Gastroesophageal sphincter (tissue), 4 donors: ENCODE data around the gene TET2. TPM values are rescaled to one million over a fixed set of nuclear protein-coding genes. Genes with fewer than 3 reads are reported as not detected.

ENCODE experiments used
- ATAC-seq: fragments of 150-250 bp; one replicate; pipeline ENCODE4 v1.9.1; 2016; ENCODE audit warnings: mild to moderate bottlenecking, moderate library complexity
- H3K27ac ChIP-seq, 4 donors: fragments of 200-600 bp; sonication (generic) in 3 of 4; 1 replicate in 3 of 4; 2 replicates in 1 of 4; pipeline ENCODE4 v1.5.1; 2016 to 2019
- H3K27me3 ChIP-seq: fragments of 200-600 bp; sonication (generic); one replicate; pipeline ENCODE4 v1.5.1; 2019
- H3K36me3 ChIP-seq, 2 donors: fragments of 200-600 bp; sonication (generic); one replicate each; pipeline ENCODE4 v1.5.1; 2019; ENCODE audit warnings: control low read depth in 1 of 2
- H3K4me1 ChIP-seq, 3 donors: fragments of 200-600 bp; sonication (generic); 1 replicate in 2 of 3; 2 replicates in 1 of 3; pipeline ENCODE4 v1.5.1; 2016 to 2019; ENCODE audit warnings: control low read depth in 2 of 3
- H3K4me3 ChIP-seq, 2 donors: fragments of 200-600 bp; sonication (generic); one replicate each; pipeline ENCODE4 v1.5.1; 2019; ENCODE audit warnings: mild to moderate bottlenecking in 1 of 2, moderate library complexity in 1 of 2
- H3K9me3 ChIP-seq, 3 donors: fragments of 200-600 bp; sonication (generic); one replicate each; pipeline ENCODE4 v1.5.1; 2017 to 2019; ENCODE audit warnings: control low read depth in 2 of 3
- EP300 ChIP-seq: sonication (generic); formaldehyde crosslinking; IDR thresholded peaks from one replicate; pipeline ENCODE4 v1.6.1; 2017; ENCODE audit warnings: antibody characterized with exemption, mild to moderate bottlenecking
- POLR2A ChIP-seq, 2 donors: fragments of 450-650 bp; IDR thresholded peaks; one replicate each; pipeline ENCODE4 v1.6.1; 2017; ENCODE audit warnings: antibody characterized with exemption in 2 of 2, mild to moderate bottlenecking in 2 of 2, moderate library complexity in 1 of 2
- POLR2AphosphoS5 ChIP-seq: sonication (generic); formaldehyde crosslinking; IDR thresholded peaks from one replicate; pipeline ENCODE4 v1.6.1; 2017; ENCODE audit warnings: antibody characterized with exemption
- WGBS, 2 donors: methylation state at CpG; one replicate each; pipeline ENCODE4 v1.1.5; 2018; ENCODE audit warnings: low coverage in 1 of 2; 5-methylcytosine and 5-hydroxymethylcytosine counted together
- total RNA-seq, 4 donors: library from RNA; depleted of rRNA; stranded (reverse); fragments of >200 nt; gene quantifications; one replicate each; pipeline ENCODE4 v1.1.0, GENCODE V29; 2016
- TF ChIP-seq, protein P1 (sequence below), 4 experiments: fragments of 200-600 bp in 2 of 4; fragments of 450-650 bp in 2 of 4; sonication (generic) in 1 of 4; IDR thresholded peaks; one replicate each; pipeline ENCODE4 v1.5.1; 2017 to 2019; ENCODE audit warnings: antibody characterized with exemption in 4 of 4, mild to moderate bottlenecking in 2 of 4, moderate library complexity in 2 of 4

Gene TET2
- total RNA-seq, 4 donors from 2014 or later: 22.5 to 37.7 (median 27.8) TPM

DNA sequence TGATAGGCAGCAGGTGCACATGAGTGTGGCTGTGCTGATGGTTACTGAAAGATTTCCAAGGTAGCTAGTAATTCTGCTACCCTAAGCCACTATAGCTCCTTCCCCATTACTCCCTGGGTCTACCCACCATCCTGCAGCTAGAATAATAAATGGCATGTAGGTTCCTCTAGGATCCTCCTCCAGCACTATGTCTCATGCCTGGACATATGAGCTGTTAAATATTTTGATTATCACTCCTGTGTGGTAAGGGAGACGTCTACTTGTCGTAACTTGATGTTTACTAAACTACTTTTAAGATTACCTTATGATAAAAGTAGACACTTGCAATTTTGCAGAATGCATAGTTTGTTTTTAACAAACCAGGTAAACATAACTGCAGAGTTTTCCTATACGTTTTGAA, 35.5 kb downstream of the TET2 start:
- ATAC-seq: no peak
- H3K27ac ChIP-seq: no peak overlapping the region
- H3K4me3 ChIP-seq: no peak overlapping the region
- WGBS, 2 donors: 44 to 60% methylated on average over 3 of the region's 3 CpGs
- no peaks in the 10 kb centered on the region for H3K27me3 ChIP-seq
- H3K9me3 ChIP-seq: no peaks in the 10 kb centered on the region
- H3K36me3 ChIP-seq: no peaks in the 10 kb centered on the region
- TF ChIP-seq POLR2A (IDR thresholded peaks at IDR 0.05) (no peak), POLR2AphosphoS5 (no peak), EP300 (no peak)
- TF ChIP-seq, protein P1, sequence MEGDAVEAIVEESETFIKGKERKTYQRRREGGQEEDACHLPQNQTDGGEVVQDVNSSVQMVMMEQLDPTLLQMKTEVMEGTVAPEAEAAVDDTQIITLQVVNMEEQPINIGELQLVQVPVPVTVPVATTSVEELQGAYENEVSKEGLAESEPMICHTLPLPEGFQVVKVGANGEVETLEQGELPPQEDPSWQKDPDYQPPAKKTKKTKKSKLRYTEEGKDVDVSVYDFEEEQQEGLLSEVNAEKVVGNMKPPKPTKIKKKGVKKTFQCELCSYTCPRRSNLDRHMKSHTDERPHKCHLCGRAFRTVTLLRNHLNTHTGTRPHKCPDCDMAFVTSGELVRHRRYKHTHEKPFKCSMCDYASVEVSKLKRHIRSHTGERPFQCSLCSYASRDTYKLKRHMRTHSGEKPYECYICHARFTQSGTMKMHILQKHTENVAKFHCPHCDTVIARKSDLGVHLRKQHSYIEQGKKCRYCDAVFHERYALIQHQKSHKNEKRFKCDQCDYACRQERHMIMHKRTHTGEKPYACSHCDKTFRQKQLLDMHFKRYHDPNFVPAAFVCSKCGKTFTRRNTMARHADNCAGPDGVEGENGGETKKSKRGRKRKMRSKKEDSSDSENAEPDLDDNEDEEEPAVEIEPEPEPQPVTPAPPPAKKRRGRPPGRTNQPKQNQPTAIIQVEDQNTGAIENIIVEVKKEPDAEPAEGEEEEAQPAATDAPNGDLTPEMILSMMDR (IDR thresholded peaks at IDR 0.05): no peak
- peaks cover 4 to 47% (median 6%) of the 10 kb centered on the region in 3 donors for H3K4me1 ChIP-seq

DNA sequence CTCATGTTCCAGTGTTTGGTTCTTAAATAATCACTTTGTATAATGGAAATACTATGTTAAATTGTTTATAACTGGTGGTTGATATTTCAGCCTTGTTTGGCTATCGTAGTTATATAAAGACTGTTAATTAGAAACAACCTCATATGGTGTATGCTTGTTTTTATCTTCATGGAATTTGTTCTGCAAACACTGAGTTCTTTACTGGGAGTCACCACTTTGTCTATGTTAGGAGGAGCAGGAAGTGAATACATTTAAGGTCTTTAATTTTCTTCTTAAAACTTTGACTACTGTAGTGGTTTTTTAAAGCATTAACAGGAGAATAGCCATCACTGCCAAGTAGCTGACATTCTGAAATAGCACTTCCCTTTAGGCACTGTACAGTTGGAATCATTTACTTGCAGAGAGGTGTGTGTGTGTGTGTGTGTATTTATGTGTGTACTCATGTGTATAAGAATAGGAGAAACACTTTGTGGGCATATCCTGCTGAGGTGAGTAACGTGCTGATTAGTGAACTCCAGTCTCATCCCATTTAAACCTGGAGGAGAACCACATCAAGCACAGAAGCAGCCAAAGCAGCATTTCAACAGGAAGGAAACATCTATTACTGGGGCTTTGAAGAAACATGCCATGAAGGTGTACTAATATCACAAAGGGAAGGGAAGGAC, 37.8 kb downstream of the TET2 start:
- TF ChIP-seq, protein P1 (IDR thresholded peaks at IDR 0.05): no peak
- TF ChIP-seq POLR2A (IDR thresholded peaks at IDR 0.05): no peak
- TF ChIP-seq POLR2AphosphoS5: no peak
- no peak for TF ChIP-seq EP300
- Histone ChIP-seq H3K27ac (no peak overlapping the region), H3K4me3 (no peak overlapping the region), H3K4me1 (peaks cover 4 to 44% (median 6%) of the 10 kb centered on the region in 3 donors), H3K9me3 (no peaks in the 10 kb centered on the region), H3K27me3 (no peaks in the 10 kb centered on the region), H3K36me3 (no peaks in the 10 kb centered on the region)
- no peak for ATAC-seq
- WGBS, 2 donors: 25 to 37% methylated on average over 2 of the region's 2 CpGs

DNA sequence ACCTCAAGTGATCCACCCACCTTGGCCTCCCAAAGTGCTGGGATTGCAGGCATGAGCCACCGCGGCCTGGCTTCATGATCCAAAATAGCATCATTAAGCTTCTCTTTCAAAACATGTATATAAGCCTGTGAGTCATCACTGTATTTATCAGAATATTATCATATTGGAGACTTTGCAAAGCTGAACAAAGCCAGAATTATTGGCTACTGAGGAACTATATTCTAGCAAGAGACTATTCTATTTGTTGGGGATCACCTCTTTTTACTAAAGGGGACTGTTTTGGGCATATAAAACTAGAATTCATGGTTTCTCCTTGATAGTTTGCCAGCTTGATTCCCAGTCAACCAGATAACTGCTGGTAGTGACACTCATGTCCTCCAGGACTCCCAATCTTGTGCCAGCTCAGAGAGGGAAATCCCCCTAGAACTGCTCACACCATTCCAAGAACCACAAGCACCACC, 40.1 kb downstream of the TET2 start:
- Histone ChIP-seq H3K27ac (no peak overlapping the region), H3K9me3 (no peaks in the 10 kb centered on the region), H3K27me3 (no peaks in the 10 kb centered on the region), H3K36me3 (no peaks in the 10 kb centered on the region), H3K4me3 (no peak overlapping the region), H3K4me1 (peaks cover 5 to 42% (median 13%) of the 10 kb centered on the region in 3 donors)
- TF ChIP-seq POLR2AphosphoS5 (peak; percentile 15), EP300 (no peak)
- 27% methylated on average over 2 of the region's 2 CpGs; no CpG with 5 or more reads in 1 of the 2 donors for WGBS, 2 donors
- ATAC-seq: no peak

DNA sequence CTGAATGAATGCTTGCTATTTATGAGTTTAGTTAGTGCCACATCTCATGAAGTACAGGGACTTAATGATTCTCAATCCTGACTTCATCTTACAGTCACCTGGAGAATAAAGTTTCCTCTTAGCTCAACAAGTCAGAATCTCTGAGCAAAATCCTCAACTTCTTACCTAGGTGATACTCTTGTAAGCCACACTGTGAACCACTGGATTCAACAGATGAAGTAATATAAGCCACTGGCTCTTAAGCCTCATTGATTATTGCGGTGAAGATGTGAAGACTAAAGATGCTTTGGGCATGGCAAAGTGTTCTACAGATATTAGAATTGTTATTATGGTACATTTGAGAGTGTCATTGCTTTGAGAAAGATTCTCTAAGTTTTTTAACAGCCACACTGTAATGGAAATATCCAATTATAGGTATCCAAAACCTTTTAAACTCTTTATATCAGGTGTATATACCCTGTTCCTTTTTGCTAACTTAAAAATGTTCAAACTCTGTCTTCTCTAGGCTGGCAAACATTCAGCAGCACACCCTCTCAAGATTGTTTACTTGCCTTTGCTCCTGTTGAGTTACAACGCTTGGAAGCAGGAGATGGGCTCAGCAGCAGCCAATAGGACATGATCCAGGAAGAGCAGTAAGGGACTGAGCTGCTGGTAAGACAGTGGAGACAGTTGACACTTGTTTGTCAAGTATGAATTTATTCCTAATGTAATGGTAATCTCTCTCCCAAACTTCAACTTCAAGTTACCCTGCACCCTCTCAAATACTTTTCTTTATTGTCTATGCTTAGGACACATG, 43.4 kb downstream of the TET2 start:
- no peak for ATAC-seq
- Histone ChIP-seq H3K27ac (peak overlapping the region in 1 of 4 donors; percentile 4), H3K4me3 (no peak overlapping the region), H3K36me3 (no peaks in the 10 kb centered on the region), H3K4me1 (peaks cover 6 to 38% (median 17%) of the 10 kb centered on the region in 3 donors), H3K27me3 (no peaks in the 10 kb centered on the region), H3K9me3 (no peaks in the 10 kb centered on the region)
- WGBS, 2 donors: 57 to 60% methylated on average over 2 of the region's 2 CpGs
- TF ChIP-seq EP300: no peak
- TF ChIP-seq, protein P1 (IDR thresholded peaks at IDR 0.05): no peak
- TF ChIP-seq POLR2AphosphoS5: no peak
- TF ChIP-seq POLR2A (IDR thresholded peaks at IDR 0.05): no peak

DNA sequence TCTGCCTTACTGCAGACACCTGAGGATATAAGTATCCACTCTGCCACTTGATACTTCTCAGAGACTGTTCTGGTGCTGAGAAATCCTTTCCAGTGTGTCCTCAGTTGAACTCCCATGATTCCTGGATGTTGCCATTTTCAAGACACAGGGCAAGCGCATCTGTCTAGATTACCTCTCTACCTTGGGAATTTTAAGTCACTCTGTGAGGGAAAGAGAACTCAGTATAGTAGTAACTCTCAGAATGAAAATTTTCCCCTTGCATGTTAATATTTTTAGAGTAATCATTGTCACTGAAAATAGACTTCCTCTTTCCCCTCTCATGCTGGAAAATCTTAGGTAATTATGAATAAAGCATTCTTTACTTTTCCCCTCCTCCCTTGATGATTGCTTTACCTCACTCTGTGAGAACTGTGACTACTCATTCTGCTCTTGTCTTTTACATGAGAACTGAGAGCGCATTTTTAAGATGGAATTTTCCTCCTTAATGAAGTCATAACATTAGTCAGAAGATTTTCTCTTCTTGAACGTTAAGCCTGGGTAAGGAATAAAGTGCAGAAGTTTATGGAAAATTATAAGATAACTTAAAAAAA, 45.0 kb downstream of the TET2 start:
- H3K36me3 ChIP-seq: no peaks in the 10 kb centered on the region
- WGBS, 2 donors: 14 to 17% methylated on average over 2 to 3 of the region's 3 CpGs
- H3K4me1 ChIP-seq: peaks cover 6 to 48% (median 17%) of the 10 kb centered on the region in 3 donors
- TF ChIP-seq EP300 (no peak), POLR2AphosphoS5 (no peak), POLR2A (IDR thresholded peaks at IDR 0.05) (no peak)
- TF ChIP-seq, protein P1 (IDR thresholded peaks at IDR 0.05): no peak
- H3K9me3 ChIP-seq: no peaks in the 10 kb centered on the region
- H3K4me3 ChIP-seq: no peak overlapping the region
- no peaks in the 10 kb centered on the region for H3K27me3 ChIP-seq
- H3K27ac ChIP-seq: peak overlapping the region; percentile 15 to 60 (median 50)
- peak; percentile 10 for ATAC-seq
